ENCODE measurements around the gene CCER1. TPM values are rescaled to one million over a fixed set of nuclear protein-coding genes. Genes with fewer than 3 reads are reported as not detected.

The CCER1 gene
- polyA plus RNA-seq, 2 of the 4 experiments (the other 2 are of a cell fraction) = not detected

DNA sequence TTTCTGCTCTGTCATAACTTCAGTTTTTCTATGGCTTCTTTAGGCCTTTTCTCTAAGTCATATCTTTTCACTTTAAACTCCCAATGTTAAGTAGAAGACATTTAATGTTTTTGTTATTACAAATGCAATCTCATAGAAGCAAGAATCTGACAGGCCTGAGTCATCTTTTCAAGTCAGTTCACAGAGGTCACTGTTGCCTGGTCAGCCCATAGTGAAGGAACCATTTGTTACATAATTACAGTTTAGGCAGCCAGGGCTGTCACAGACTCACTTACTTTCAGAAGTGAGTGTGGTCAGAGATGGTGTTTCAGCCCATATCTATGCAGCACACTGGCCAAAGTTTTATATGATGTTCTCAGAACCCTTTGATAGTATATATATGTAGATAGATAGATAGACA lies 46.5 kb downstream of the CCER1 start (continued):
- TF ChIP-seq, protein P1, sequence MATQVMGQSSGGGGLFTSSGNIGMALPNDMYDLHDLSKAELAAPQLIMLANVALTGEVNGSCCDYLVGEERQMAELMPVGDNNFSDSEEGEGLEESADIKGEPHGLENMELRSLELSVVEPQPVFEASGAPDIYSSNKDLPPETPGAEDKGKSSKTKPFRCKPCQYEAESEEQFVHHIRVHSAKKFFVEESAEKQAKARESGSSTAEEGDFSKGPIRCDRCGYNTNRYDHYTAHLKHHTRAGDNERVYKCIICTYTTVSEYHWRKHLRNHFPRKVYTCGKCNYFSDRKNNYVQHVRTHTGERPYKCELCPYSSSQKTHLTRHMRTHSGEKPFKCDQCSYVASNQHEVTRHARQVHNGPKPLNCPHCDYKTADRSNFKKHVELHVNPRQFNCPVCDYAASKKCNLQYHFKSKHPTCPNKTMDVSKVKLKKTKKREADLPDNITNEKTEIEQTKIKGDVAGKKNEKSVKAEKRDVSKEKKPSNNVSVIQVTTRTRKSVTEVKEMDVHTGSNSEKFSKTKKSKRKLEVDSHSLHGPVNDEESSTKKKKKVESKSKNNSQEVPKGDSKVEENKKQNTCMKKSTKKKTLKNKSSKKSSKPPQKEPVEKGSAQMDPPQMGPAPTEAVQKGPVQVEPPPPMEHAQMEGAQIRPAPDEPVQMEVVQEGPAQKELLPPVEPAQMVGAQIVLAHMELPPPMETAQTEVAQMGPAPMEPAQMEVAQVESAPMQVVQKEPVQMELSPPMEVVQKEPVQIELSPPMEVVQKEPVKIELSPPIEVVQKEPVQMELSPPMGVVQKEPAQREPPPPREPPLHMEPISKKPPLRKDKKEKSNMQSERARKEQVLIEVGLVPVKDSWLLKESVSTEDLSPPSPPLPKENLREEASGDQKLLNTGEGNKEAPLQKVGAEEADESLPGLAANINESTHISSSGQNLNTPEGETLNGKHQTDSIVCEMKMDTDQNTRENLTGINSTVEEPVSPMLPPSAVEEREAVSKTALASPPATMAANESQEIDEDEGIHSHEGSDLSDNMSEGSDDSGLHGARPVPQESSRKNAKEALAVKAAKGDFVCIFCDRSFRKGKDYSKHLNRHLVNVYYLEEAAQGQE (IDR thresholded peaks at IDR 0.05) = no peak
- TF ChIP-seq HOXB13 (CRISPR knock-in tag; IDR thresholded peaks at IDR 0.05; ENCODE audit: low read depth) (no peak), EHF (CRISPR knock-in tag; IDR thresholded peaks at IDR 0.05) (no peak), EP300 (IDR thresholded peaks at IDR 0.05) (no peak), RFX5 (IDR thresholded peaks at IDR 0.05) (no peak), ATOH8 (CRISPR knock-in tag; IDR thresholded peaks at IDR 0.05; ENCODE audit: low read depth) (no peak)
- TF ChIP-seq, protein P2, sequence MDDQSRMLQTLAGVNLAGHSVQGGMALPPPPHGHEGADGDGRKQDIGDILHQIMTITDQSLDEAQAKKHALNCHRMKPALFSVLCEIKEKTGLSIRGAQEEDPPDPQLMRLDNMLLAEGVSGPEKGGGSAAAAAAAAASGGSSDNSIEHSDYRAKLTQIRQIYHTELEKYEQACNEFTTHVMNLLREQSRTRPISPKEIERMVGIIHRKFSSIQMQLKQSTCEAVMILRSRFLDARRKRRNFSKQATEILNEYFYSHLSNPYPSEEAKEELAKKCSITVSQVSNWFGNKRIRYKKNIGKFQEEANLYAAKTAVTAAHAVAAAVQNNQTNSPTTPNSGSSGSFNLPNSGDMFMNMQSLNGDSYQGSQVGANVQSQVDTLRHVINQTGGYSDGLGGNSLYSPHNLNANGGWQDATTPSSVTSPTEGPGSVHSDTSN (IDR thresholded peaks at IDR 0.05) = no peak

- POLR2A ChIA-PET = no interaction called here
- no peaks in the 10 kb centered on the region for H3K9me3 ChIP-seq
- 23% methylated on average over 1 of the region's 1 CpG for WGBS (ENCODE audit: missing lambda C conversion rate)
- CTCF ChIA-PET = interaction anchor here (1.5 kb wide), 1 partner anchor 1363 kb away, joined by 5 read pairs; no protein-coding TSS in a partner anchor
- H3K4me1 ChIP-seq = no peaks in the 10 kb centered on the region
- ATAC-seq (no peak), DNase-seq (ENCODE audit: low read depth in 1 of 2, low spot score in 1 of 2) (no peak), FAIRE-seq (no peak)
- no peak overlapping the region for H3K4me3 ChIP-seq
- no peak overlapping the region for H3K27ac ChIP-seq
- TF ChIP-seq FOSB (CRISPR knock-in tag; IDR thresholded peaks at IDR 0.05) (no peak), RCOR1 (IDR thresholded peaks at IDR 0.05; ENCODE audit: low read depth, low read length) (no peak), JUNB (IDR thresholded peaks at IDR 0.05) (no peak), RFX5 (IDR thresholded peaks at IDR 0.05) (no peak), TFCP2L1 (CRISPR knock-in tag; IDR thresholded peaks at IDR 0.05) (no peak), MYC (IDR thresholded peaks at IDR 0.05; ENCODE audit: borderline replicate concordance, low read length) (no peak), BHLHE40 (IDR thresholded peaks at IDR 0.05; ENCODE audit: low read depth, low read length) (no peak), SMC3 (IDR thresholded peaks at IDR 0.05) (no peak), ATOH8 (CRISPR knock-in tag; IDR thresholded peaks at IDR 0.05; ENCODE audit: low read depth) (no peak)
- no peak overlapping the region for H3K4me2 ChIP-seq
Measured at GRCh38 chr12:90905691-90906370, 49.1 kb downstream of the CCER1 start.

- Histone ChIP-seq H3K4me3 (no peak overlapping the region), H3K9me3 (no peaks in the 10 kb centered on the region), H3K4me1 (no peaks in the 10 kb centered on the region), H3K4me2 (no peak overlapping the region), H3K27ac (no peak overlapping the region)
- 28% methylated on average over 2 of the region's 2 CpGs for WGBS (ENCODE audit: missing lambda C conversion rate)
- TF ChIP-seq RAD21 (conservative IDR thresholded peaks at IDR 0.05 in 1 of 2, IDR thresholded peaks at IDR 0.05 in 1 of 2) (no peak), EP300 (IDR thresholded peaks at IDR 0.05) (no peak), ZFP36 (IDR thresholded peaks at IDR 0.05; ENCODE audit: borderline replicate concordance, partially characterized antibody) (no peak), MAX (IDR thresholded peaks at IDR 0.05) (no peak), SMC3 (IDR thresholded peaks at IDR 0.05) (no peak)
- POLR2A ChIA-PET = no interaction called here
- CTCF ChIA-PET = no interaction called here
- DNase-seq (ENCODE audit: low read depth in 1 of 2, low spot score in 1 of 2) (no peak), FAIRE-seq (no peak), ATAC-seq (no peak)
Measured at GRCh38 chr12:90902596-90902995, 52.4 kb downstream of the CCER1 start.

Other genes starting within 250 kb of the CCER1 start
- gene EPYC, start 49.8 kb upstream of the CCER1 start, polyA plus RNA-seq (2011; rRNA removed) = not detected in 2 replicates
- gene EPYC, start 49.8 kb upstream of the CCER1 start, polyA plus RNA-seq (2017; fragmentation: RNase III; extraction: RNeasy Plus Mini Kit Qiagen cat#74134 plus additional on column Dnase treatment) = not detected in 3 replicates
- gene KERA, start 102.8 kb upstream of the CCER1 start, polyA plus RNA-seq (2011; rRNA removed) = not detected in 2 replicates
- not detected in 3 replicates for gene KERA, start 102.8 kb upstream of the CCER1 start, polyA plus RNA-seq (2017; fragmentation: RNase III; extraction: RNeasy Plus Mini Kit Qiagen cat#74134 plus additional on column Dnase treatment)
- 1.9 and 2.4 TPM in 2 replicates for gene LUM, start 156.3 kb upstream of the CCER1 start, polyA plus RNA-seq (2011; rRNA removed)
- gene LUM, start 156.3 kb upstream of the CCER1 start, polyA plus RNA-seq (2017; fragmentation: RNase III; extraction: RNeasy Plus Mini Kit Qiagen cat#74134 plus additional on column Dnase treatment) = 0.58 to 1.2 TPM (median 0.84 TPM) in 3 replicates
- 0.29 and 1.0 TPM in 2 replicates for gene DCN, start 227.6 kb upstream of the CCER1 start, polyA plus RNA-seq (2011; rRNA removed)
- not detected in 3 replicates for gene DCN, start 227.6 kb upstream of the CCER1 start, polyA plus RNA-seq (2017; fragmentation: RNase III; extraction: RNeasy Plus Mini Kit Qiagen cat#74134 plus additional on column Dnase treatment)